NCI-H345 (cell line): ENCODE results near the gene BANP.

Experiments
- DNase-seq: peaks from one replicate; lab custom pipeline; 2025; lab: John Stamatoyannopoulos, UW

Gene BANP

GRCh38 chr16:87951552-87952538 lies 611 bp downstream of the BANP start:
- DNase-seq: no peak

- no peak for DNase-seq
Observed at GRCh38 chr16:87952751-87953150, 1.5 kb downstream of the BANP start.

- no peak for DNase-seq
Observed at GRCh38 chr16:87953308-87954215, 2.3 kb downstream of the BANP start.

- no peak for DNase-seq
Observed at GRCh38 chr16:87954361-87954760, 3.1 kb downstream of the BANP start.

DNA sequence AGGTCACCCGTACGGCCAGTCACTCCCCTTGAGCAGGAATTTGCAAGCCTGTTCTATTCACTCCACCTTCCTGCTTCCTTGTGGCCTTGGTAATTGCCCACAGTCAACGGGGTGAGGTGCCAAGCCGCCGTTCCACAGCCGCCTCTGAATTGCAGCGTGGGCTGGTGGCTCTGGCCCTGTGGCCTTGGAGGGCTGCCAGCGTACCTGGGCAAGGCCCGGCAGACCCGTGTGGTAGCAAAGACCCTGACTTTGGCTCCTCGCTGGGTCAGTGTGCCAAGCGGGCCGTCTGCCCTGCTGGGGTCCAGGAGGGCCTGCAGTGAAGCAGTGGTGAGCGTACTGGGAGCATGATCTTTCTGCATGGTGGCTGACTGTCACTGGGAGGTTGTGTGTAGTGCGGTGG lies 3.6 kb downstream of the BANP start:
- no peak for DNase-seq

DNA sequence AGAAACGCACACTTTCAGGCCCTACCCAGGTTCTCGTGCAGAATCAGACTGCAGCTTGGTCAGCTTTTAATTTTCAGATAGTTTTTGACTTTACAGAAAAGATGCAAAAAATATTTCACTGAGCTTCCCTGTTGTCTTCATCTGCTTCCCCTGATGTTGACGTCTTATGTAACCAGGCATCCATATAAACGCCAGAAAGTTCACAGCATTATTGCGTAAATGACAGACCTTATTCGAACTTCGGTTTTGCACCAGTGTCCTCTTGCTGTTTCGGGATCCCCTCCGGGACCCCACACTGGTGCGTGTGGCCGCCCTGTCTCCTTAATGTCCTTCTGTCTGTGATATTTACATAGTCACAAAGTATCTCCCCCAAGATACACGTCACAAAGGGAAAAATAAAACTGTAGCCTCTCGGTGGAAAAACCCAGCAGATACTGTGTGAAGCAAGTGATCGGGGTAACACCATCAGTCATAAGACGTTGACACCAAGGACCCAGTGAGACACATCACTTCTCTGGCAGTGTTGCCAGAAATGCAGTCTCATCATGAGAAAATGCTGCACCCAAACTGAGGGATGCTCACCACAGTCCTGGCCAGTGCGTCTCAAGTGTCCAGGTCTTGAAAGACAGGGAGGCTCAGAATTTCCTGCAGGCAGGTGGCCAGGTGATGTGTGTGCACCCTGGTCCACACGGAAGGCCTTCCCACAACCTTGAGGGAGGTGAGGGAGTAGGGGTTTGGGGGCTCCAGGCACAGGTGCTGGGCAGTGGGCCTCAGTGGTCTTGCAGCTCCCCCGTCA lies 4.3 kb downstream of the BANP start:
- DNase-seq: no peak

GRCh38 chr16:87956098-87956364 lies 4.8 kb downstream of the BANP start:
- DNase-seq: no peak

DNA sequence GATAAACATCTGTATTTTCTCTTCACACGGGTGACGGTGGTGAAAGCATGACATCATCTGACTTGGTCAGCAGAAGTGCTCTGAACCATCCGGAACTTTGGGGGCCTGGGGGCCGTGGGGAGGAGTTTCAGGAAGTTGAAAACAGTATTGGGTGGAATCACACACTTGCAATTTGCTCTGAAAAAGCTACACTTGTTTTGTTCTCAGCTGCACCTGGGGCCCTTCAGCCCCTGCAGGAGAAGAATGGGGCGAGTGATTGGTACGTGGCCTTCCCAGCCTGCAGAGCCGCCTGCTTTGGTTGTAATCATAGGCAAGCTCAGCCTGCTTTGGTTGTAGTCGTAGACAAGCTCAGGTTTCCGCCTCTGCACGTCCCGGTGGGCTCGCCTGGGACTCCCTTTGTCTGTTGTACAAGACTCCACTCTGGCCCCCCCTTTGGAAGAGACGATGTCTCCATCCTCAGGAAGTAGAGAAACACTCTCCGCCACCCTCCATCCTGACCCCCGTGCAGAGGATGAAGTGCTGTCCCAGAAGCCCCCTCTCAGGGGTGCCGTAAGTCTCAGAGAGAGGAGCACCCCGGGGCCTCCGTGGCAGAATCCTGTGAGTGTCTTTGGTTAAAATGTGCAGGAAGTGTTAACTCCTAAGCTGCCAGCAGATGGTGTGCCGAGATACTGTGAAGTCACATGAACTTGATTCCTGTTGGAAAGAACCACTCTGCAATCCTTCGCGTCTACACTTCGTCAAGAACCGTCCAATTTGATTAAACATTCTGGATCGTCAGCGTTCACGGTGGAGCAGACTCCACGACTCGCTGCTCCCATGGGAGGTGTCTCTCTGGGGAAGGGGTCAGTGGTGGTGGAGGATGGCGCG lies 5.4 kb downstream of the BANP start:
- no peak for DNase-seq

- no peak for DNase-seq
Observed at GRCh38 chr16:87957296-87958094, 6.3 kb downstream of the BANP start.

DNA sequence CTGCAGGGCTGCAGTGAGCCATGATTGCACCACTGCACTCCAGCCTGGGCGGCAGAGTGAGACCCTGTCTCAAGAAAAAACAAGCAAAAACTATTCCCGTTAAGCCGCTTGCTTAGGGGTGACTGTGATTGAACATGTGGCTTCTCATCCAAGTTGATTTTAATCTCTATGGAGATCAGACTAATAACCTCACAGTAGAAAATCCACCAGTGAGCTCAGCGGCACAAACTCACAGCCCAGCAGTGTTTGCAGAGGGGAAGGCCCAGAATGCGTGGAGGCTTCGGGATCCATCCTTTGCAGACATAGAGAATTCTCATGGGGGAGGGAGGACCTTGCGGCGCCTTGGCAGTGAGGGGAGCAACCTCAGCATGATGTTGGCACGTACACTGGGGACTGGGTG lies 7.4 kb downstream of the BANP start:
- DNase-seq: no peak

GRCh38 chr16:87959391-87959990 lies 8.3 kb downstream of the BANP start:
- DNase-seq: no peak

GRCh38 chr16:87960296-87960695 lies 9.1 kb downstream of the BANP start:
- DNase-seq: no peak

GRCh38 chr16:87960852-87961251 lies 9.6 kb downstream of the BANP start:
- no peak for DNase-seq

GRCh38 chr16:87961623-87962022 lies 10.4 kb downstream of the BANP start:
- no peak for DNase-seq

DNA sequence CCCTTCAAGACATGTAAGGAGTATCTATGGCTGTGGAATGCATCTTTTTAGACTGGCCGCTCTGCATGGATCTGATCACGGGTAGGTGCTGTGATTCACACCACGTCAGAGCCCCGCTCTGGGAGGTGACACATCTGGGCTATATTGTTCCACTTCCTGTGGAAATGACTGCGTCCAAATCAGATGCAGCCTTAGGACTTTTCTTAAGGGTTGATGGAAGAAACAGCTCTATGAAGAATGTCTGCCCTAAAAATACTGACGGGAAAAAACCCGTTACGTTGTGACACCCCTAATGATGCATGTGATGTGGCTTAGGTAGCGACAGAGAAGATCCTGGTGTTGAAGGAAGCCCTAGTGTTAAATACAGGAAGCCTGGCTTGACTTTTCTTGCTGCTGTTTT lies 12.2 kb downstream of the BANP start:
- DNase-seq: no peak

DNA sequence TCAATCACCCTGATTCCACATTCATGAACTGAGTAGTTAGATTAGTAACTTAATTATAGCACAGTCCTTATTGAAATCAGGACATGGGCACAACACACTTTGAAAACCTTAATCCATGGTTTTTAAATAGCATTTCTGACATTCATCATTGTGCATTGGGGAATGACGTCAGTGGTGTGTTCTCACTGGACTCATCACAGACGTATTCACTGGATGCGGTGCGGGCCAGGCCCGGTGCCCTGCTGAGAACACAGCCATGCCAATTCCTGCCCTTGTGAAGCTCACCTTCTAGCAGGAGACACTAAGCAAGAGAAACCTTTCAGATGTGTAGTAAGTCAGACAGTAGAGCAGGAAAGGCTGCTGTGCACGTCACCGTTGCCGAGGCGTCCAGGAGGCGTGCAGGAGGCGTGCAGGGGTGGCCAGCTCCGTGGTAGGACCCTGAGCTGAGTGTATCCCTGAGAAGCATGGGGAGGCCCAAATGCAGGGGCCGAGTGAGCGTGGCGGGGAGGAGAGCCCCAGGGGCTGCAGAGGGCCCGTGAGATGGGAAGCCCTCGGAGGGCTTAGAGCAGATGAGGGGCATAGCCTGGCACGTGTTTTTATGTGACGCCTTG lies 12.9 kb downstream of the BANP start:
- no peak for DNase-seq

- DNase-seq: no peak
Observed at GRCh38 chr16:87965417-87965816, 14.2 kb downstream of the BANP start.

DNA sequence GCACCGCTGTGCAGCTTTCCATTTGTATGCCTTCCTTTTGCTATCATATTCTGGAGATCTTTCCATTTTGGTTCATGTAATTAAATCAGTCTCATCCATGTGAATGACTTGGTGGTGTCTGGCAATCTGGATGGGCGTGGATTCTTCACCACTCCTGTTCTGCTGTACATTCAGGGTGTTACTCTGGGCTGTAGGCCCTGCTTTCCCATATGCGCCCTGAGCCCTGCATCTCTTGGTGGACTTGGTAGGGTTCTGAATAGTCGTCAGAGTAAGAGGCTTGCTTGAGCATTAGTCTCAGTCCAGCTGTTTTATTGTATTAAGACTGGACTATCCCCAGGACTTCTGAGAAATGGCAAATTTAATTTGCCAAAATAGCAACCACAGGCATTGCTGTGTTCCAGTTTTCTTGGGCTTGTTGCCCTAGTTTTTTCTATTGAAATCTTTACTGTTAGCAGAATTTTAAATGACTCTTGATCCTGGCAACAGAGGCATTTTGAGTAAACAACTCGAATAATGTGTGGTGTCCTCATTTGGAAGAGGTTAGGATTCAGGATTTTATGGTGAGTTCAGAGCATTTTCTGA lies 14.9 kb downstream of the BANP start:
- DNase-seq: no peak

- DNase-seq: no peak
Observed at GRCh38 chr16:87966685-87967185, 15.5 kb downstream of the BANP start.
